Measurements from ENCODE around the gene HLA-DMA.

DNA sequence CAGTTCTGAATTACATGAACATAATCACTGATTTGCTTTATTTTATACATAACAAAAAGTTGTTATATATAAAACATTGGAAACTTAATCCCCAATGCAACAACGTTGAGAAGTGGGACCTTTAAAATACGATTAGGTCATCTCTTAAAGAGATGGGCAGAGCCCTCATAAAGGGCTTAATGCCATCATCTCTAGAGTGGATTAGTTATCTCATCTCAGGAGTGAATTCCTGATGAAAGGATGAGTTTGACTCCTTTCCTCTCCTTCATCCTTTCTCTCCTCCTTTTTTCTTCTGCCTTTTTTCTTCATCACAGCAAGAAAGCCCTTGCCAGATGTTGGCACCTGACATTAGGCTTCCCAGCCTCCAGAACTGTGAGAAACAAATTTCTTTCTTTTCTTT lies 42.6 kb upstream of the HLA-DMA start:
- TF ChIP-seq, protein P1, sequence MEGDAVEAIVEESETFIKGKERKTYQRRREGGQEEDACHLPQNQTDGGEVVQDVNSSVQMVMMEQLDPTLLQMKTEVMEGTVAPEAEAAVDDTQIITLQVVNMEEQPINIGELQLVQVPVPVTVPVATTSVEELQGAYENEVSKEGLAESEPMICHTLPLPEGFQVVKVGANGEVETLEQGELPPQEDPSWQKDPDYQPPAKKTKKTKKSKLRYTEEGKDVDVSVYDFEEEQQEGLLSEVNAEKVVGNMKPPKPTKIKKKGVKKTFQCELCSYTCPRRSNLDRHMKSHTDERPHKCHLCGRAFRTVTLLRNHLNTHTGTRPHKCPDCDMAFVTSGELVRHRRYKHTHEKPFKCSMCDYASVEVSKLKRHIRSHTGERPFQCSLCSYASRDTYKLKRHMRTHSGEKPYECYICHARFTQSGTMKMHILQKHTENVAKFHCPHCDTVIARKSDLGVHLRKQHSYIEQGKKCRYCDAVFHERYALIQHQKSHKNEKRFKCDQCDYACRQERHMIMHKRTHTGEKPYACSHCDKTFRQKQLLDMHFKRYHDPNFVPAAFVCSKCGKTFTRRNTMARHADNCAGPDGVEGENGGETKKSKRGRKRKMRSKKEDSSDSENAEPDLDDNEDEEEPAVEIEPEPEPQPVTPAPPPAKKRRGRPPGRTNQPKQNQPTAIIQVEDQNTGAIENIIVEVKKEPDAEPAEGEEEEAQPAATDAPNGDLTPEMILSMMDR (IDR thresholded peaks at IDR 0.05) = no peak
- no peak for TF ChIP-seq POLR2A (IDR thresholded peaks at IDR 0.05)

Measured in thyroid gland (tissue), 4 donors.